HEK293T (cell line): ENCODE measurements around the gene KLF15.

Source experiments
- BHLHE40 ChIP-seq: fragments of 450-650 bp; IDR thresholded peaks from 2 replicates; pipeline ENCODE4 v1.6.1; 2016; ENCODE audit warnings: mild to moderate bottlenecking, moderate library complexity, borderline replicate concordance
- ELF4 ChIP-seq: fragments of 450-650 bp; IDR thresholded peaks from 2 replicates; pipeline ENCODE4 v1.6.1; 2017; ENCODE audit warnings: antibody characterized with exemption
- FOXA1 ChIP-seq: fragments of 450-650 bp; IDR thresholded peaks from 2 replicates; pipeline ENCODE4 v1.6.1; 2016; ENCODE audit warnings: mild to moderate bottlenecking
- SUZ12 ChIP-seq: fragments of 450-650 bp; IDR thresholded peaks from 2 replicates; pipeline ENCODE4 v1.6.1; 2016; ENCODE audit warnings: mild to moderate bottlenecking
- TARDBP ChIP-seq: fragments of 450-650 bp; IDR thresholded peaks from 2 replicates; pipeline ENCODE4 v1.6.1; 2016

GRCh38 chr3:126322181-126322967 lies 34.8 kb downstream of the KLF15 start:
- no peak for TF ChIP-seq BHLHE40
- no peak for TF ChIP-seq SUZ12
- TF ChIP-seq FOXA1, result no peak
- TF ChIP-seq TARDBP, result no peak
- no peak for TF ChIP-seq ELF4
